Epithelial cell of proximal tubule (primary cell): ENCODE measurements around the gene TECTA. TPM values are rescaled to one million over a fixed set of nuclear protein-coding genes. Genes with fewer than 3 reads are reported as not detected.

ENCODE experiments used
- DNase-seq: peaks from one replicate; pipeline ENCODE4 v3.0.0-alpha.2; 2011; ENCODE audit warnings: low read depth
- H3K4me3 ChIP-seq: 2 replicates; pipeline ENCODE4 v1.5.1; 2011; ENCODE audit warnings: low read depth, mild to moderate bottlenecking, low read length
- total RNA-seq: library from RNA; depleted of rRNA; stranded (reverse); fragments of >200 nt; gene quantifications from 2 replicates; pipeline ENCODE4 v1.2.3, GENCODE V29; 2015
- TF ChIP-seq, protein P1 (sequence below): conservative IDR thresholded peaks from 2 replicates; pipeline ENCODE4 v1.5.1; 2012; ENCODE audit warnings: low read depth, mild to moderate bottlenecking, low read length

The TECTA gene
- total RNA-seq, 1 donor from 2014 or later, result 0.23 TPM

DNA sequence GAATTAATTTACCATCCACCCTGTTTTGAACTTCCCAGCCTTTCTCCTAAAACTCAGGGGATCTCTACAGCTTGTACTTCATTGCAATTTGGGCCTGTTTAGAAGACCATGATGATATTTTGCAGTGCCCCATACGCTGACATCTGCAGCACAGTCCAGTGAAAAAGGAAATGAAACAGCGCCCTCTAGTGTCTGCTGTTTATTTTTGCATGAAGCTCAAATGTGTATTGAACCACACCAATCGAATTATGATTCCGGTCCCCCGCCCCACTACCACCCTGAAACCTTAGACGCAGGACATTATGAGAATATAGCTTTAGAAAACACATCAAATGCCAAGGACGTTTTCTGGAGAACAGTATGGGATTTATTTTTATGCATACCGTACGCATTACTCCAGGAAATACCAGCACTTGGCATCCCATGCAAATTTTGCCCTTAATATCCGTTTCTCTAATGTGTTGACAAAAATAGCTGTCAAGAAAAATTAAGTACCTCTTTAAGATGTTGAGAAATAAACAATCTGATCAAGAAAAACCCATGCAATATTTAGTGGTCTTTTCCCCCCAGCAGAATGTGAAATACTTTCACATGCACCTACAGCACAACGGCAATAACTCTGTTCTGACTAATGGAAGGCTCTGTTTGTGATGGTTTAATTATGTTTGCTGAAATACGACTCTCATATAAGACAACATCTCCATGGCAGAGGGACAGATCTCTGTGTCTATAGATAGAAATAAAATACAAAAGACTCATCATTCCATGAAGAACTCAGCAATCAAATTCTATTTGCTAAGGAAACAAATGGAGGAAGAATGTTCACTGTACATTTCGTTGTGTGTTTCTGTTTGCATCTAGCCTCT is 93.9 kb downstream of the TECTA start:
- no peak overlapping the region for H3K4me3 ChIP-seq
- TF ChIP-seq, protein P1, sequence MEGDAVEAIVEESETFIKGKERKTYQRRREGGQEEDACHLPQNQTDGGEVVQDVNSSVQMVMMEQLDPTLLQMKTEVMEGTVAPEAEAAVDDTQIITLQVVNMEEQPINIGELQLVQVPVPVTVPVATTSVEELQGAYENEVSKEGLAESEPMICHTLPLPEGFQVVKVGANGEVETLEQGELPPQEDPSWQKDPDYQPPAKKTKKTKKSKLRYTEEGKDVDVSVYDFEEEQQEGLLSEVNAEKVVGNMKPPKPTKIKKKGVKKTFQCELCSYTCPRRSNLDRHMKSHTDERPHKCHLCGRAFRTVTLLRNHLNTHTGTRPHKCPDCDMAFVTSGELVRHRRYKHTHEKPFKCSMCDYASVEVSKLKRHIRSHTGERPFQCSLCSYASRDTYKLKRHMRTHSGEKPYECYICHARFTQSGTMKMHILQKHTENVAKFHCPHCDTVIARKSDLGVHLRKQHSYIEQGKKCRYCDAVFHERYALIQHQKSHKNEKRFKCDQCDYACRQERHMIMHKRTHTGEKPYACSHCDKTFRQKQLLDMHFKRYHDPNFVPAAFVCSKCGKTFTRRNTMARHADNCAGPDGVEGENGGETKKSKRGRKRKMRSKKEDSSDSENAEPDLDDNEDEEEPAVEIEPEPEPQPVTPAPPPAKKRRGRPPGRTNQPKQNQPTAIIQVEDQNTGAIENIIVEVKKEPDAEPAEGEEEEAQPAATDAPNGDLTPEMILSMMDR, result peak; percentile 86

DNA sequence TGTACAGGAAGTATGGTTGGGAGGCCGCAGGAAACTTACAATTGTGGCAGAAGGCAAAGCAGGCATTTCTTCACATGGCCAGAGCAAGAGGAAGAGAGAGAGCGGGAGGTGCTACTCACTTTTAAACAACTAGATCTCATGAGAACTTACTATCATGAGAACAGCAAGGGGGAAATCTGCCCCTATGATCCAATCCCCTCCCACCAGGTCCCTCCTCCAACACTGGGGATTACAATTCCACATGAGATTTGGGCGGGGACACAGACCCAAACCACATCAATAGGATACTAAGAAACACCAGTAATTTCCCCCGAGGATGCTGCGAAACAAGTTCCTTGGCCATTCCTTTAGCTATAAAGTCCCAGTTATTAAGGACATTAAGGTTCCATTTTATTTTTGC is 97.4 kb downstream of the TECTA start:
- TF ChIP-seq, protein P1, result no peak
- H3K4me3 ChIP-seq, result no peak overlapping the region

More for the DNA sequence above, 93.9 kb downstream of the TECTA start:
- no peak for DNase-seq

GRCh38 chr11:121199516-121199915 is 98.5 kb downstream of the TECTA start:
- DNase-seq, result no peak
- no peak overlapping the region for H3K4me3 ChIP-seq
- TF ChIP-seq, protein P1, result no peak

More for the DNA sequence above, 97.4 kb downstream of the TECTA start:
- DNase-seq, result no peak

- DNase-seq, result no peak
- H3K4me3 ChIP-seq, result no peak overlapping the region
- TF ChIP-seq, protein P1, result no peak
Observed at GRCh38 chr11:121206810-121207209, 105.8 kb downstream of the TECTA start.

- TF ChIP-seq, protein P1, result no peak
- H3K4me3 ChIP-seq, result no peak overlapping the region
- no peak for DNase-seq
Observed at GRCh38 chr11:121207485-121208115, 106.6 kb downstream of the TECTA start.

GRCh38 chr11:121210445-121211080 is 109.5 kb downstream of the TECTA start:
- no peak for DNase-seq
- H3K4me3 ChIP-seq, result no peak overlapping the region
- TF ChIP-seq, protein P1, result no peak
